ENCODE data around the gene SOX10.
A peak's percentile ranks its signal among the peaks of the same experiment; 100 is the strongest.

The SOX10 gene

DNA sequence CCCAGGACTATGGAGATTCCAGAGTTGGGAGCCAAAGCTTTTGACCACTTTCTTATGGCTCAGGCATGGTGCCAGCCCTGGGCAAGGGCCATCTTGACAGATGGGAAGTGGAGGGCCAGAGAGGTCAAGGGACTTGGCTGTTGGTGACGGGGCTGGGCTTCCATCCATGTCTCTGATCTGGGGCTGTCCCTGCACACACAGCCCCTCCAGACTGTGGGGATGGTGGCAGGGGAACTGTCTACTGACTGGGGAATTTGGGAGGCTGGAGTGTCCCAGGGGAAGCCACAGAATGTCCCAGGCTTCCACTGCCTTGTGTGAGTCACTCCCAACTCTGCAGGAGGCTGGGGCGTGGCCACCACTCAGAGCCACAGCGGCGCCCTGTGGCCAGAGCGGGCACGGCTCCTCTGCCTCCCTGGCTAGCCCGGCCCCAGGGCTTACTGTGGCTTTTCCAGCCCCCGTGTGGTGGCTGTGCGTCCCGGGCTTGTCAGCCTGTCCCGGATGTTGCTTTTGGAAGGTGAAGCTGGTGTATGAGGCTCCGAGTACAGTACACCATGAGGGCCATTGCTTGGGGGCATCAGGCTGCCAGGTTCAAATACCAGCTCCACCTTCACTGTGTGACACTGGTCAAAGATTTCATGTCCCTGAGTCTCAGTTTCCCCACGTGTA, 50.5 kb downstream of the SOX10 start (continued):
- TF ChIP-seq, protein P1, sequence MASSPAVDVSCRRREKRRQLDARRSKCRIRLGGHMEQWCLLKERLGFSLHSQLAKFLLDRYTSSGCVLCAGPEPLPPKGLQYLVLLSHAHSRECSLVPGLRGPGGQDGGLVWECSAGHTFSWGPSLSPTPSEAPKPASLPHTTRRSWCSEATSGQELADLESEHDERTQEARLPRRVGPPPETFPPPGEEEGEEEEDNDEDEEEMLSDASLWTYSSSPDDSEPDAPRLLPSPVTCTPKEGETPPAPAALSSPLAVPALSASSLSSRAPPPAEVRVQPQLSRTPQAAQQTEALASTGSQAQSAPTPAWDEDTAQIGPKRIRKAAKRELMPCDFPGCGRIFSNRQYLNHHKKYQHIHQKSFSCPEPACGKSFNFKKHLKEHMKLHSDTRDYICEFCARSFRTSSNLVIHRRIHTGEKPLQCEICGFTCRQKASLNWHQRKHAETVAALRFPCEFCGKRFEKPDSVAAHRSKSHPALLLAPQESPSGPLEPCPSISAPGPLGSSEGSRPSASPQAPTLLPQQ (tag by site-specific recombination; IDR thresholded peaks at IDR 0.05): peak; percentile 77
- TF ChIP-seq ZNF560 (tag by site-specific recombination; IDR thresholded peaks at IDR 0.05; ENCODE audit: borderline replicate concordance): no peak
- TF ChIP-seq BCL11B (tag by site-specific recombination; IDR thresholded peaks at IDR 0.05; ENCODE audit: low read depth): peak; percentile 82
- TF ChIP-seq KLF1 (tag by site-specific recombination; IDR thresholded peaks at IDR 0.05): peak; percentile 97
- TF ChIP-seq ZNF121 (tag by site-specific recombination; IDR thresholded peaks at IDR 0.05): no peak
- no peak for TF ChIP-seq ZNF530 (tag by site-specific recombination; IDR thresholded peaks at IDR 0.05; ENCODE audit: low read depth)
- TF ChIP-seq ZNF266 (tag by site-specific recombination; IDR thresholded peaks at IDR 0.05; ENCODE audit: low read depth): no peak
- no peak for TF ChIP-seq SALL2 (tag by site-specific recombination; IDR thresholded peaks at IDR 0.05; ENCODE audit: borderline replicate concordance)
- 0 out of 2 replicates have a peak, but pooled peaks have one; percentile 12 for TF ChIP-seq ZNF623 (tag by site-specific recombination; IDR thresholded peaks at IDR 0.05)
- TF ChIP-seq ZNF274 (IDR thresholded peaks at IDR 0.05; ENCODE audit: low read length): no peak
- TF ChIP-seq ZNF274 (tag by site-specific recombination; IDR thresholded peaks at IDR 0.05; ENCODE audit: borderline replicate concordance): no peak
- TF ChIP-seq, protein P2, sequence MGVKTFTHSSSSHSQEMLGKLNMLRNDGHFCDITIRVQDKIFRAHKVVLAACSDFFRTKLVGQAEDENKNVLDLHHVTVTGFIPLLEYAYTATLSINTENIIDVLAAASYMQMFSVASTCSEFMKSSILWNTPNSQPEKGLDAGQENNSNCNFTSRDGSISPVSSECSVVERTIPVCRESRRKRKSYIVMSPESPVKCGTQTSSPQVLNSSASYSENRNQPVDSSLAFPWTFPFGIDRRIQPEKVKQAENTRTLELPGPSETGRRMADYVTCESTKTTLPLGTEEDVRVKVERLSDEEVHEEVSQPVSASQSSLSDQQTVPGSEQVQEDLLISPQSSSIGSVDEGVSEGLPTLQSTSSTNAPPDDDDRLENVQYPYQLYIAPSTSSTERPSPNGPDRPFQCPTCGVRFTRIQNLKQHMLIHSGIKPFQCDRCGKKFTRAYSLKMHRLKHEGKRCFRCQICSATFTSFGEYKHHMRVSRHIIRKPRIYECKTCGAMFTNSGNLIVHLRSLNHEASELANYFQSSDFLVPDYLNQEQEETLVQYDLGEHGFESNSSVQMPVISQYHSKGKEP (tag by site-specific recombination; IDR thresholded peaks at IDR 0.05): no peak; the same call in 1 of the 2 replicates
- TF ChIP-seq YY2 (tag by site-specific recombination; IDR thresholded peaks at IDR 0.05): peak; percentile 49; the same call in 1 of the 2 replicates
- TF ChIP-seq, protein P3, sequence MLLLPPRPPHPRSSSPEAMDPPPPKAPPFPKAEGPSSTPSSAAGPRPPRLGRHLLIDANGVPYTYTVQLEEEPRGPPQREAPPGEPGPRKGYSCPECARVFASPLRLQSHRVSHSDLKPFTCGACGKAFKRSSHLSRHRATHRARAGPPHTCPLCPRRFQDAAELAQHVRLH (tag by site-specific recombination; IDR thresholded peaks at IDR 0.05): no peak
- peak; percentile 92 for TF ChIP-seq ZEB2 (tag by site-specific recombination; IDR thresholded peaks at IDR 0.05)
- no peak for TF ChIP-seq ZNF292 (tag by site-specific recombination; IDR thresholded peaks at IDR 0.05; ENCODE audit: borderline replicate concordance, low read depth)
- TF ChIP-seq ZSCAN16 (tag by site-specific recombination; IDR thresholded peaks at IDR 0.05): no peak
- TF ChIP-seq ZIC2 (tag by site-specific recombination; IDR thresholded peaks at IDR 0.05): peak; percentile 83
- TF ChIP-seq ZNF433 (tag by site-specific recombination; IDR thresholded peaks at IDR 0.05; ENCODE audit: low read depth): no peak
- TF ChIP-seq, protein P4, sequence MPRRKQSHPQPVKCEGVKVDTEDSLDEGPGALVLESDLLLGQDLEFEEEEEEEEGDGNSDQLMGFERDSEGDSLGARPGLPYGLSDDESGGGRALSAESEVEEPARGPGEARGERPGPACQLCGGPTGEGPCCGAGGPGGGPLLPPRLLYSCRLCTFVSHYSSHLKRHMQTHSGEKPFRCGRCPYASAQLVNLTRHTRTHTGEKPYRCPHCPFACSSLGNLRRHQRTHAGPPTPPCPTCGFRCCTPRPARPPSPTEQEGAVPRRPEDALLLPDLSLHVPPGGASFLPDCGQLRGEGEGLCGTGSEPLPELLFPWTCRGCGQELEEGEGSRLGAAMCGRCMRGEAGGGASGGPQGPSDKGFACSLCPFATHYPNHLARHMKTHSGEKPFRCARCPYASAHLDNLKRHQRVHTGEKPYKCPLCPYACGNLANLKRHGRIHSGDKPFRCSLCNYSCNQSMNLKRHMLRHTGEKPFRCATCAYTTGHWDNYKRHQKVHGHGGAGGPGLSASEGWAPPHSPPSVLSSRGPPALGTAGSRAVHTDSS (tag by site-specific recombination; IDR thresholded peaks at IDR 0.05): no peak
- no peak for TF ChIP-seq YY1 (tag by site-specific recombination; IDR thresholded peaks at IDR 0.05)
- no peak for TF ChIP-seq ZNF335 (tag by site-specific recombination; conservative IDR thresholded peaks at IDR 0.05)
- TF ChIP-seq, protein P5, sequence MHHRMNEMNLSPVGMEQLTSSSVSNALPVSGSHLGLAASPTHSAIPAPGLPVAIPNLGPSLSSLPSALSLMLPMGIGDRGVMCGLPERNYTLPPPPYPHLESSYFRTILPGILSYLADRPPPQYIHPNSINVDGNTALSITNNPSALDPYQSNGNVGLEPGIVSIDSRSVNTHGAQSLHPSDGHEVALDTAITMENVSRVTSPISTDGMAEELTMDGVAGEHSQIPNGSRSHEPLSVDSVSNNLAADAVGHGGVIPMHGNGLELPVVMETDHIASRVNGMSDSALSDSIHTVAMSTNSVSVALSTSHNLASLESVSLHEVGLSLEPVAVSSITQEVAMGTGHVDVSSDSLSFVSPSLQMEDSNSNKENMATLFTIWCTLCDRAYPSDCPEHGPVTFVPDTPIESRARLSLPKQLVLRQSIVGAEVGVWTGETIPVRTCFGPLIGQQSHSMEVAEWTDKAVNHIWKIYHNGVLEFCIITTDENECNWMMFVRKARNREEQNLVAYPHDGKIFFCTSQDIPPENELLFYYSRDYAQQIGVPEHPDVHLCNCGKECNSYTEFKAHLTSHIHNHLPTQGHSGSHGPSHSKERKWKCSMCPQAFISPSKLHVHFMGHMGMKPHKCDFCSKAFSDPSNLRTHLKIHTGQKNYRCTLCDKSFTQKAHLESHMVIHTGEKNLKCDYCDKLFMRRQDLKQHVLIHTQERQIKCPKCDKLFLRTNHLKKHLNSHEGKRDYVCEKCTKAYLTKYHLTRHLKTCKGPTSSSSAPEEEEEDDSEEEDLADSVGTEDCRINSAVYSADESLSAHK (tag by site-specific recombination; IDR thresholded peaks at IDR 0.05): no peak; the same call in 1 of the 2 replicates
- TF ChIP-seq ZNF585B (tag by site-specific recombination; IDR thresholded peaks at IDR 0.05): no peak
- TF ChIP-seq ZNF221 (tag by site-specific recombination; IDR thresholded peaks at IDR 0.05; ENCODE audit: borderline replicate concordance): no peak
- TF ChIP-seq ZNF248 (tag by site-specific recombination; IDR thresholded peaks at IDR 0.05): no peak
- TF ChIP-seq, protein P6, sequence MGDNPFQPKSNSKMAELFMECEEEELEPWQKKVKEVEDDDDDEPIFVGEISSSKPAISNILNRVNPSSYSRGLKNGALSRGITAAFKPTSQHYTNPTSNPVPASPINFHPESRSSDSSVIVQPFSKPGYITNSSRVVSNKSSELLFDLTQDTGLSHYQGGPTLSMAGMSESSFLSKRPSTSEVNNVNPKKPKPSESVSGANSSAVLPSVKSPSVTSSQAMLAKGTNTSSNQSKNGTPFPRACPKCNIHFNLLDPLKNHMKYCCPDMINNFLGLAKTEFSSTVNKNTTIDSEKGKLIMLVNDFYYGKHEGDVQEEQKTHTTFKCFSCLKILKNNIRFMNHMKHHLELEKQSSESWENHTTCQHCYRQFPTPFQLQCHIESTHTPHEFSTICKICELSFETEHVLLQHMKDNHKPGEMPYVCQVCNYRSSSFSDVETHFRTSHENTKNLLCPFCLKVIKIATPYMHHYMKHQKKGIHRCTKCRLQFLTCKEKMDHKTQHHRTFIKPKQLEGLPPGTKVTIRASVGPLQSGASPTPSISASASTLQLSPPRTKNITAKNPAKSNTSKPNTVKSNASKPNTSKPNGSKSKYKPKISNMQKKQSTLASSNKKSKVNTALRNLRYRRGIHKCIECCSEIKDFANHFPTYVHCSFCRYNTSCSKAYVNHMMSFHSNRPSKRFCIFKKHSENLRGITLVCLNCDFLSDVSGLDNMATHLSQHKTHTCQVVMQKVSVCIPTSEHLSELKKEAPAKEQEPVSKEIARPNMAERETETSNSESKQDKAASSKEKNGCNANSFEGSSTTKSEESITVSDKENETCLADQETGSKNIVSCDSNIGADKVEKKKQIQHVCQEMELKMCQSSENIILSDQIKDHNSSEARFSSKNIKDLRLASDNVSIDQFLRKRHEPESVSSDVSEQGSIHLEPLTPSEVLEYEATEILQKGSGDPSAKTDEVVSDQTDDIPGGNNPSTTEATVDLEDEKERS (tag by site-specific recombination; IDR thresholded peaks at IDR 0.05): no peak
- no peak for TF ChIP-seq ZNF239 (tag by site-specific recombination; IDR thresholded peaks at IDR 0.05)
- no peak for TF ChIP-seq ZNF16 (tag by site-specific recombination; IDR thresholded peaks at IDR 0.05; ENCODE audit: low read depth)
